ENCODE measurements around the gene DNAJC18.

The DNAJC18 gene

DNA sequence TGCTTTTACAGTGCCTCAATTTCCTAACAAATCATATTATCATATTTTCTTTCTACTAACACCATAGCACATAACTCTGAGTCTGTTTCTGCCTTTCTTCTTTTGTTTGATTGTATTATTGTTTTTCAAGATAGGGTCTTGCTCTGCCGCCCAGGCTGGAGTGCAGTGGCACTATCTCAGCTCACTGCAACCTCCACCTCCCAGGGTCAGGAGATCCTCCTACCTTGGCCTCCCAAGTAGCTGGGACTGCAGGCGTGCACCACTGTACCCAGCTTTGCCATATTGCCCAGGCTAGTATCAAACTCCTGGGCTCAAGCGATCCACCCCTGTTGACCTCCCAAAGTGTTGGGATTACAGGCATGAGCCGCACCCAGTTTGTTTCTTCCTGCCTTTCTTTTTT, 78.9 kb downstream of the DNAJC18 start:
- DNase-seq = no peak

All from cerebellar nuclear complex (tissue), 1 donor.